GM12873 (cell line): ENCODE measurements around the gene ADAMTS6.

ENCODE experiments used
- TF ChIP-seq, protein P1 (sequence below): IDR thresholded peaks from 2 replicates; pipeline ENCODE4 v1.5.1; 2012; ENCODE audit warnings: low read depth, mild to moderate bottlenecking, moderate library complexity, low read length, control low read depth; ENCODE audit not compliant: insufficient read depth; ENCODE audit errors: missing control alignments

The ADAMTS6 gene

DNA sequence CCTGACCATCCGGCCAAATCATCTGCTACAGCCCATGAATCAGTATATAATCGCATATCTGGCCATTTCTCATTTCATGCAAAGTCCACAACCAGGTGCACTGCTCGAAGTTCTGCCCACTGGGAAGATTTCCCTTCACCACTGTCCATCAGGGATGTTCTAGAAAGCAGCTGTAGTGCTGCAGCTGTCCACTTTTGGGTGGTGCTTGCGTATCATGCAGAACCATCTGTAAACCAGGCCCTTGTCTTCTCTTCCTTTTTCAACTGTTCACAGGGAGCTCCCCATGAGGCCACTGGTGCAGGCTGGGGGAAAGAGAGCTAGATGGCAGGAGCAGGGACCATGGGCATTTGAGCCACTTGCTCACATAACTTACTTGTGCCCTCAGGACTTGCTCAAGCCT lies 7.4 kb upstream of the ADAMTS6 start:
- TF ChIP-seq, protein P1, sequence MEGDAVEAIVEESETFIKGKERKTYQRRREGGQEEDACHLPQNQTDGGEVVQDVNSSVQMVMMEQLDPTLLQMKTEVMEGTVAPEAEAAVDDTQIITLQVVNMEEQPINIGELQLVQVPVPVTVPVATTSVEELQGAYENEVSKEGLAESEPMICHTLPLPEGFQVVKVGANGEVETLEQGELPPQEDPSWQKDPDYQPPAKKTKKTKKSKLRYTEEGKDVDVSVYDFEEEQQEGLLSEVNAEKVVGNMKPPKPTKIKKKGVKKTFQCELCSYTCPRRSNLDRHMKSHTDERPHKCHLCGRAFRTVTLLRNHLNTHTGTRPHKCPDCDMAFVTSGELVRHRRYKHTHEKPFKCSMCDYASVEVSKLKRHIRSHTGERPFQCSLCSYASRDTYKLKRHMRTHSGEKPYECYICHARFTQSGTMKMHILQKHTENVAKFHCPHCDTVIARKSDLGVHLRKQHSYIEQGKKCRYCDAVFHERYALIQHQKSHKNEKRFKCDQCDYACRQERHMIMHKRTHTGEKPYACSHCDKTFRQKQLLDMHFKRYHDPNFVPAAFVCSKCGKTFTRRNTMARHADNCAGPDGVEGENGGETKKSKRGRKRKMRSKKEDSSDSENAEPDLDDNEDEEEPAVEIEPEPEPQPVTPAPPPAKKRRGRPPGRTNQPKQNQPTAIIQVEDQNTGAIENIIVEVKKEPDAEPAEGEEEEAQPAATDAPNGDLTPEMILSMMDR, result no peak

DNA sequence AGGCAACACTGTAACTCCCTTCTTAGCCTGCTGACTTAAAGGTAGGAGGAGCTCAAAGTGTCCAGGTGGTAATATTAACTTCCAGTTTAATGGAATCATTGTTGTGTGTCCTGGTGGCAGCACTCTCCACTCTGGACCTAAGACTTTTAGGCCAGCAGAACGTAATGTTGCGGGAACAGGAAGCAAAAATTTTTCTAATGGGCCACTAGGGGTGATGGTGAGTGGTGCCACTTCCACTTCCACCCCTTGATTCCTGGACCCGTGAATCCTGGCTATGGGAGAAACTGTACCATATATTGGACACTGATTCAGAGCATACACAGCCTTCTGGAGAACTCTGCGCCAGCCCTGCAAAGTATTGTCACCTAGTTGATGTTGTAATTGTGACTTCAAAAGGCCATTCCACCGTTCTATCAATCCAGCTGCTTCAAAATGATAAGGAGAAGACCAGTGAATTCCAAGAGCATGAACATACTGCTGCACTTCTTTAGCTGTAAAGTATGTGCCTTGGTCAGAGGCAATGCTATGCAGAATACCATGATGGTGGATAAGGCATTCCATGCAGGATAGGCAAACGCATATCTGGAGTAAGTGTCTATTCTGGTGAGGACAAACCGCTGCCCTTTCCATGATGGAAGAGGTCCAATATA lies 6.4 kb upstream of the ADAMTS6 start:
- TF ChIP-seq, protein P1, result peak; percentile 22

DNA sequence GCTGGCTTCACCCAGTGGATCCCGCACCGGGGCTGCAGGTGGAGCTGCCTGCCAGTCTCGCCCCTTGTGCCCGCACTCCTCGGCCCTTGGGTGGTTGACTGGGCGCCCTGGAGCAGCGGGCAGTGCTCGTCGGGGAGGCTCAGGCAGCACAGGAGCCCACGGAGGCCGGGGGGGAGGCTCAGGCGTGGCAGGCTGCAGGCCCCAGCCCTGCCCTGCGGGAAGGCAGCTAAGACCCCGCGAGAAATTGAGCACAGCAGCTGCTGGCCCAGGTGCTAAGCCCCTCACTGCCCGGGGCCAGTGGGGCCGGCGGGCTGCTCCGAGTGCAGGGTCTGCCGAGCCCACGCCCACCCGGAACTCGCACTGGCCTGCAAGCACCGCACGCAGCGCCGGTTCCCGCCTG lies 3.7 kb upstream of the ADAMTS6 start:
- TF ChIP-seq, protein P1, result no peak

DNA sequence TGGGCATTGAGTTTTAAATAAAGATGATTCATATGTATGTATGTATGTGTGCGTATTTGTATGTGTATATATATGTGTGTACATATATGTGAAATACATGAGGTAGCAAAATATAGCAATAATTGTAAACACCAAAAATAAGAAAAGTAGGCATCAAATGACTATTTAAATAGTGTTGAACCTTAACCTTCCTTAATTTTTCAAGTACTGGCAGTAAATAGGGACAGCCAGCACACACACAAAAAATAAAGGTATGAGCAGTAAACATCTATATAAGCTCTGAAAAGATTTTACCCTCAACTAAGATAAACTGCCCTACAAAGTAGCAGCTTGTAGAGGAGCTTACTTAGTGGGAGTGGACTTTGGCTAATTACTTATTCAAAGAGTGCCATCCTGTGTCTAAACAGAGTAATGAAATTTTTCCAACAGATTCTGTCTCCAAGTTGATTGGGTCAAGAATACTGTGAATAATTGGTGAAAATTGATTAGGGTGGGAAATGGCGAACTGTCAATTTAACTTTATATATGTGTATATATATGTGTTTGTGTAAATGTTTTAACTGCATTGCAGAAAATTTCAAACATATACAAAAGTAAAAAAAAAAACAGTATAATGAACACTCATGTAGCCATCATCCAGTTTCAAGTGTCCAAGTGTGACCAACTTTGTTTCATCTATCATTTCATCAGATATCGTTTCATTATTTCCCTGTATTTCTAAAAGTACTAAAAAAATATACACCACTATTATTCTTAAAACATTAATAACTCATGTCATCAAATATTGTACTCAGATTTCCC lies 2.0 kb upstream of the ADAMTS6 start:
- TF ChIP-seq, protein P1, result peak; percentile 39

DNA sequence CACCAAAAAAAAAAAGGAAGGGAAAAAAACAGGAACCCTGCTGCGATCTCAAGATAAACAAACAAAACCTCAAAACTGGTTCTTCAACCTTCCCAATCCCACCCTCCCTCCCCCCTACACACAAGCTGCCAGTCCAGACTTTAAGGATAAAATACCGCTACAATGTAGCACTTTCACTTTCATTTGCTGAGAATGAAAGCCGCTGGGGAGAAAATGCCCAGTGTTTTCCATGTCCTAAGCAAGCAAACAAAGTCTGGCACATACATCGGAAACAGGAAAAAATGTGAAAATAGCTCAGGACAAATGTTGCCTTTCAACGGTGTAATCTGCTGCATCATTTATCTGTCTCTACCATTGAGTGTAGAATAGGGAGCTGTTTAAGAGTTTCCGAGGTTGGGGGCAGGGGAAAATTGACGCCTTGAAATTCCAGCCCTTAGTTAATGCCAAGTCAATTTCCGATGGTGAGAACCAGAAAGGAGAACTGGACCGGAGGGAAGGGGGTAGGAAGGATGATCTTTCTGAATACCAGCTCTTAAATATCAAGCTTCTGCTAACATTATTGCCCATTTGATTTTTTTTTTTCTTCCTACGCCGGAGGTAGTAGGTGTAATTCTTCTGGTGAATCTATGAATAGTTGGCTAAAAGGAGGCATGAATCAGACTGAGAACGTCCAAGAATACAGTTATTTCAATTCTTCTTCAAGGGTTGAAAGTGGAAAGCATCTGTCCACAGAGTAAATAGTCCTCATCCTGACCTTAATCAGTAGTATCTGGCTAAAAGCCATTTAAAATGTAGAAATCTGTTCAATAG lies 1.2 kb upstream of the ADAMTS6 start:
- TF ChIP-seq, protein P1, result no peak

DNA sequence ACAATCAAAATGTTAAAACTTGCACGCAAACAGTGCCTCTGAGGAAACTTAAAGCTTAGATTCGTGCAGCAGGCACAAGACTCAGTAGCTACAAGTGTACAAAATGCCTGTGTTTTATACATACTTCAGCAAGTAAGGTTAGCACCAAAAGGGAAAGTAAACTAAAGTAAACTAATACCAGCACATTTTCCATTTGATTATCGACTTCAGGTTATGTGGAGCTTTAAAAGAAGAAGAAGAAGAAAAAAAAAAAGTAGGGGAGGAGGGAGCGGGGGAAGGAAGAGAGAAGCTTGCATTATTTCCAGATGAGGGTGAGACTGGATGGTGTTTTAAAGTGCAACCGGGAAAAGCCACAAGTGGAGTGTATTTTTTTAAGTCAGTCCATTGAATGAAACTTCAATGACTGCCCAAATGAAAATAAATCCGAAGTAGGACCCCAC lies 596 bp upstream of the ADAMTS6 start:
- TF ChIP-seq, protein P1, result no peak

DNA sequence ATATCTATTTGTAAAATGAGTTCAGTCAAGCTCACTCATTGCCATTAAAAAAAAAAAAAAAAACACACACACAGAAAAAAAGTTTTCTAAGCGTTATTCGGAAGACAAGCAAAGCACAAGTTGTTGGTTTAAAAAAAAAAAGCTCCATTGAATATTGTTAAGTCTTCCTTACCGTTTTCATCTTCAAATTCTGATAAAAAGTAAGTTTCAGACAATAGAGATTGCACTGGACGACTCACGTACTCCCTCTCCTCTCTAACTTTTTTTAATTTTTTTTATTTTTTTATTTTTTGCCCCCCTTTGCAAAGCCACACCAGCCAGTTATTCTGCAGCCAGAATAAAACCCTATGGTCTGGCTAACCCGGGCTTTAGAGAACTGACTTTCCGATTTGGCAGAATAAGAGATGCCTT lies 544 bp downstream of the ADAMTS6 start:
- TF ChIP-seq, protein P1, result no peak
